ENCODE measurements around the gene SCRT2. TPM values are rescaled to one million over a fixed set of nuclear protein-coding genes. Genes with fewer than 3 reads are reported as not detected.

SCRT2 gene
- polyA plus RNA-seq, 1 of the 3 experiments (the other 2 are of a cell fraction), result not detected

DNA sequence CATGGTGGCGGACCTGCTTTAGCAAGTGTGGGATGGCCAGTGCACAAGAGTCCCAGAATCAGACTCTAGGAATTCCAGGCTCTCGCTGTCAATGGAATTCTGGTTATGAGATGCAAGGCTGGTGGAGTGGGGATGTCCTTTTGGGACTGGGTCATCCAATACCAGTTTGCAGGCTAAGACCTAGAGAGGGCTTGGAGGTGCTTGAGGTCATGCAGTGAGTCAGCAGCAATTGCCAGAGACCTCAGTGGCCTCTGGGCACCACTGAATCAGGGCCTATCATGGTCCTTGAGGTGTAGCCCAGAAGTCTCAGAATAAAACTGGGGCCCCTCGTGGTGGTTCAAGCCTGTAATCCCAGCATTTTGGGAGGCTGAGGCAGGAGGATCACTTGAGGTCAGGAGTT lies 1.4 kb upstream of the SCRT2 start:
- Histone ChIP-seq H3K79me2 (ENCODE audit: insufficient read depth) (no peaks in the 10 kb centered on the region), H3K9me3 (no peaks in the 10 kb centered on the region), H3K4me2 (no peak overlapping the region), H2AFZ (ENCODE audit: low read depth) (no peak overlapping the region), H3F3A (replicated peaks; ENCODE audit: insufficient read depth) (no peaks in the 10 kb centered on the region), H3K36me3 (replicated peaks in 1 of 2; ENCODE audit: control insufficient read depth in 1 of 2, insufficient read depth in 2 of 2, low read length in 1 of 2) (no peaks in the 10 kb centered on the region), H3K4me1 (ENCODE audit: control insufficient read depth in 1 of 2, insufficient read depth in 2 of 2, low read depth in 1 of 2, low read length in 1 of 2) (peaks cover 0 to 15% of the 10 kb centered on the region in 2 experiments; a peak in 1 of 4 replicates), H4K20me1 (ENCODE audit: insufficient read depth) (peaks cover 11% of the 10 kb centered on the region; the same call in 1 of the 2 replicates), H3K9ac (no peak overlapping the region), H3K9me2 (no peaks in the 10 kb centered on the region), H3K4me3 (ENCODE audit: low read depth in 2 of 2, low read length in 1 of 2) (peak overlapping the region in 1 of 2 experiments; percentile 46; a peak in 1 of 4 replicates), H3K27ac (ENCODE audit: low read depth in 2 of 2, low read length in 1 of 2) (peak overlapping the region in 1 of 2 experiments; percentile 74; a peak in 2 of 4 replicates), H3K27me3 (ENCODE audit: insufficient read depth) (peaks cover 24% of the 10 kb centered on the region; the same call in 1 of the 2 replicates)
- TF ChIP-seq TCF12 (IDR thresholded peaks at IDR 0.05) (no peak), MEF2A (IDR thresholded peaks at IDR 0.05; ENCODE audit: borderline replicate concordance, low read depth) (no peak), ELF1 (IDR thresholded peaks at IDR 0.05) (no peak), RAD21 (IDR thresholded peaks at IDR 0.05; ENCODE audit: low read length) (no peak), FOXM1 (IDR thresholded peaks at IDR 0.05; ENCODE audit: low read depth) (no peak), CHD2 (IDR thresholded peaks at IDR 0.05; ENCODE audit: low read length, partially characterized antibody) (no peak), RFX5 (IDR thresholded peaks at IDR 0.05; ENCODE audit: low read length) (no peak), YY1 (IDR thresholded peaks at IDR 0.05; ENCODE audit: low read depth) (no peak)
- TF ChIP-seq, protein P1, sequence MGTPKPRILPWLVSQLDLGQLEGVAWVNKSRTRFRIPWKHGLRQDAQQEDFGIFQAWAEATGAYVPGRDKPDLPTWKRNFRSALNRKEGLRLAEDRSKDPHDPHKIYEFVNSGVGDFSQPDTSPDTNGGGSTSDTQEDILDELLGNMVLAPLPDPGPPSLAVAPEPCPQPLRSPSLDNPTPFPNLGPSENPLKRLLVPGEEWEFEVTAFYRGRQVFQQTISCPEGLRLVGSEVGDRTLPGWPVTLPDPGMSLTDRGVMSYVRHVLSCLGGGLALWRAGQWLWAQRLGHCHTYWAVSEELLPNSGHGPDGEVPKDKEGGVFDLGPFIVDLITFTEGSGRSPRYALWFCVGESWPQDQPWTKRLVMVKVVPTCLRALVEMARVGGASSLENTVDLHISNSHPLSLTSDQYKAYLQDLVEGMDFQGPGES (IDR thresholded peaks at IDR 0.05; ENCODE audit: low read depth, low read length), result no peak
- DNase-seq, result no peak
- 57% methylated on average over 3 of the region's 3 CpGs for WGBS (ENCODE audit: low lambda C conversion rate)
- ChIA-PET POLR2A (interaction anchor here (0.8 kb wide), 1 partner anchor 23 kb away, joined by 3 read pairs; no protein-coding TSS in a partner anchor), CTCF (interaction anchor here (1.2 to 3.1 kb wide), 7 partner anchors 9 to 51 kb away, joined by 3 to 18 read pairs (median 6); no protein-coding TSS in a partner anchor)

DNA sequence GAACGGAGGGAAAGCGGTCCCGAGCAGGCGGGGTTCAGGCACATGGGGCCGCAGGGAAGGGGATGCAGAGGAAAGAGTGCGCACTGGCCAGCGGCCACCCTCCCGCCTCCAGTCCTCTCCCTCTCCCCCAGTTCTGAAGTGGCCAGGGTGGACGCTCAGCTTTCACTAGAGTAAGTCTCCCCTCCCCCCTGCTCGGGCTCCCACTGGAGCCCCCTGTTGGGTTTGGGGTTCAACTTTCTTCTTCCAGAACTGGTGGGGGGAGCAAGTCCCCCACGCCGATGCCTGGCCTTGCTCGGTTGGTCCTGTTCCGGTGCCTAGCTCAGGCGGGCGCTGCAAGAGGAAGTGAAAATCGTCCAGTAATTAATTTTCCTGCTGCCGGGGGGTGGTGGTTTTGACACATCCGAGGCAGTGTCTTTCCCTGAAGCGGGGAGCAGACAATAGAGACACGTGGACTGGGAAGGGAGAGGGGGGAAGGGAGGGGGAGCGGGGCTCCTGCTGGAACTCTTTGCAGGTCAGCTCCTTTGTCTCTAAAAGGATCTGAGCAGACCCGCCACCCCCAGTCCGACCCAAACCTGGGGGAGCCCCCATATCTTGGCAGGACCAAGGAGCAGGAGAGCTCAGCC lies 824 bp upstream of the SCRT2 start:
- Histone ChIP-seq H3K36me3 (replicated peaks in 1 of 2; ENCODE audit: control insufficient read depth in 1 of 2, insufficient read depth in 2 of 2, low read length in 1 of 2) (no peaks in the 10 kb centered on the region), H3K9me3 (no peaks in the 10 kb centered on the region), H3K79me2 (ENCODE audit: insufficient read depth) (no peaks in the 10 kb centered on the region), H3K9me2 (no peaks in the 10 kb centered on the region), H3K27me3 (ENCODE audit: insufficient read depth) (peaks cover 24% of the 10 kb centered on the region; the same call in 1 of the 2 replicates), H3K9ac (no peak overlapping the region), H4K20me1 (ENCODE audit: insufficient read depth) (peaks cover 11% of the 10 kb centered on the region; the same call in 1 of the 2 replicates), H3F3A (replicated peaks; ENCODE audit: insufficient read depth) (no peaks in the 10 kb centered on the region), H2AFZ (ENCODE audit: low read depth) (no peak overlapping the region), H3K4me2 (peak overlapping the region; percentile 93; the same call in 1 of the 2 replicates), H3K4me1 (ENCODE audit: control insufficient read depth in 1 of 2, insufficient read depth in 2 of 2, low read depth in 1 of 2, low read length in 1 of 2) (peaks cover 0 to 10% of the 10 kb centered on the region in 2 experiments; a peak in 1 of 4 replicates), H3K4me3 (ENCODE audit: low read depth in 2 of 2, low read length in 1 of 2) (peak overlapping the region in 1 of 2 experiments; percentile 46; a peak in 3 of 4 replicates), H3K27ac (ENCODE audit: low read depth in 2 of 2, low read length in 1 of 2) (peak overlapping the region in 1 of 2 experiments; percentile 74; a peak in 2 of 4 replicates)
- POLR2A ChIA-PET, result interaction anchor here (0.8 kb wide), 1 partner anchor 24 kb away, joined by 3 read pairs; no protein-coding TSS in a partner anchor
- CTCF ChIA-PET, result interaction anchor here (1.2 to 3.1 kb wide), 7 partner anchors 9 to 52 kb away, joined by 3 to 18 read pairs (median 6); no protein-coding TSS in a partner anchor
- TF ChIP-seq EP300 (IDR thresholded peaks at IDR 0.05; ENCODE audit: borderline replicate concordance in 1 of 2, low read depth in 1 of 2, low read length in 1 of 2) (no peak; a peak in 1 of 4 replicates), YY1 (IDR thresholded peaks at IDR 0.05; ENCODE audit: low read depth) (no peak), MXI1 (IDR thresholded peaks at IDR 0.05; ENCODE audit: low read depth, low read length) (peak; percentile 74), TCF12 (IDR thresholded peaks at IDR 0.05) (no peak), CHD2 (IDR thresholded peaks at IDR 0.05; ENCODE audit: low read length, partially characterized antibody) (peak; percentile 26), RFX5 (IDR thresholded peaks at IDR 0.05; ENCODE audit: low read length) (no peak), NFIC (IDR thresholded peaks at IDR 0.05; ENCODE audit: borderline replicate concordance) (no peak), RXRA (IDR thresholded peaks at IDR 0.05; ENCODE audit: borderline replicate concordance, low read depth) (no peak), FOXJ3 (CRISPR knock-in tag; IDR thresholded peaks at IDR 0.05) (no peak), FOSL2 (IDR thresholded peaks at IDR 0.05; ENCODE audit: borderline replicate concordance, low read depth) (no peak), RAD21 (IDR thresholded peaks at IDR 0.05; ENCODE audit: low read length) (0 out of 2 replicates have a peak, but pooled peaks have one; percentile 10), SMC3 (IDR thresholded peaks at IDR 0.05; ENCODE audit: low read depth, low read length) (no peak), JUND (IDR thresholded peaks at IDR 0.05) (no peak), FOXM1 (IDR thresholded peaks at IDR 0.05; ENCODE audit: low read depth) (no peak)
- TF ChIP-seq, protein P2, sequence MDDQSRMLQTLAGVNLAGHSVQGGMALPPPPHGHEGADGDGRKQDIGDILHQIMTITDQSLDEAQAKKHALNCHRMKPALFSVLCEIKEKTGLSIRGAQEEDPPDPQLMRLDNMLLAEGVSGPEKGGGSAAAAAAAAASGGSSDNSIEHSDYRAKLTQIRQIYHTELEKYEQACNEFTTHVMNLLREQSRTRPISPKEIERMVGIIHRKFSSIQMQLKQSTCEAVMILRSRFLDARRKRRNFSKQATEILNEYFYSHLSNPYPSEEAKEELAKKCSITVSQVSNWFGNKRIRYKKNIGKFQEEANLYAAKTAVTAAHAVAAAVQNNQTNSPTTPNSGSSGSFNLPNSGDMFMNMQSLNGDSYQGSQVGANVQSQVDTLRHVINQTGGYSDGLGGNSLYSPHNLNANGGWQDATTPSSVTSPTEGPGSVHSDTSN (IDR thresholded peaks at IDR 0.05), result no peak
- TF ChIP-seq, protein P3, sequence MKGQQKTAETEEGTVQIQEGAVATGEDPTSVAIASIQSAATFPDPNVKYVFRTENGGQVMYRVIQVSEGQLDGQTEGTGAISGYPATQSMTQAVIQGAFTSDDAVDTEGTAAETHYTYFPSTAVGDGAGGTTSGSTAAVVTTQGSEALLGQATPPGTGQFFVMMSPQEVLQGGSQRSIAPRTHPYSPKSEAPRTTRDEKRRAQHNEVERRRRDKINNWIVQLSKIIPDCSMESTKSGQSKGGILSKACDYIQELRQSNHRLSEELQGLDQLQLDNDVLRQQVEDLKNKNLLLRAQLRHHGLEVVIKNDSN (IDR thresholded peaks at IDR 0.05; ENCODE audit: borderline replicate concordance, low read depth), result no peak
- TF ChIP-seq, protein P1 (IDR thresholded peaks at IDR 0.05; ENCODE audit: low read depth, low read length), result no peak
- peak; percentile 77 for DNase-seq
- 15% methylated on average over 20 of the region's 24 CpGs for WGBS (ENCODE audit: low lambda C conversion rate)

Measured in SK-N-SH (cell line).